ENCODE data around the gene MRPL3. TPM values are rescaled to one million over a fixed set of nuclear protein-coding genes. Genes with fewer than 3 reads are reported as not detected.

The MRPL3 gene
- polyA plus RNA-seq, 3 donors, result 20.9 to 66.3 (median 62.9) TPM

DNA sequence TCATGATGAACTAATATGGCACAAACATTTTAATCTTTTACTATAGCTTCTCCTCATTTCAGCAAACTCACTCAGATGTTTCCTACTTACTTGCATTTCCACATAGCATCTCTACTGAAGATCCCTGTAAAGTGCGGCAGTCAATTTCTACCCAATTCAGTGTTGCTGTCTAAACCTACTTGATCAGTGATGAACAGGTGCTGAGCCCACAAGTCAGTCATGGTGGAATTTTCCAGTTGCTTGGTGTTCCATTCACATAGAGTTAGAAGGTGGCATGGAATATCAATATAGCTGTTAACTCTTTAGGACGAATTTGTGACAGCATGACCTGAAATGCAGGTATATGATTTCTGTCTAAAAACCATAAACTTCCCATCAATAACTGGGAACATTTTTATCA is 22.7 kb downstream of the MRPL3 start:
- Mint-ChIP-seq H3K4me1 (no peaks in the 10 kb centered on the region), H3K27ac (no peak overlapping the region), H3K36me3 (peaks cover 30 to 40% of the 10 kb centered on the region in 2 donors), H3K27me3 (ENCODE audit: low read depth in 3 of 3) (no peaks in the 10 kb centered on the region), H3K4me3 (no peak overlapping the region), H3K9me3 (no peaks in the 10 kb centered on the region)
- Histone ChIP-seq H3K4me3 (replicated peaks in 1 of 3; ENCODE audit: low read depth in 2 of 3, low read length in 3 of 3) (no peak overlapping the region), H3K36me3 (replicated peaks in 1 of 2; ENCODE audit: control insufficient read depth in 1 of 2, insufficient read depth in 2 of 2, low read length in 2 of 2) (peaks cover 35 to 82% of the 10 kb centered on the region in 2 donors), H3K4me2 (replicated peaks; ENCODE audit: extremely low read depth, low read length, poor library complexity, severe bottlenecking) (no peak overlapping the region), H2AFZ (ENCODE audit: insufficient read depth, low read depth, low read length, poor library complexity, severe bottlenecking) (no peak overlapping the region), H4K20me1 (ENCODE audit: insufficient read depth, low read length) (no peaks in the 10 kb centered on the region), H3K79me2 (ENCODE audit: insufficient read depth, low read length) (no peaks in the 10 kb centered on the region), H3K27me3 (ENCODE audit: control insufficient read depth in 2 of 2, insufficient read depth in 2 of 2, low read length in 2 of 2) (no peaks in the 10 kb centered on the region), H3K4me1 (ENCODE audit: control insufficient read depth in 1 of 2, insufficient read depth in 2 of 2, low read length in 2 of 2) (no peaks in the 10 kb centered on the region), H3K27ac (ENCODE audit: low read depth in 1 of 2, low read length in 2 of 2) (no peak overlapping the region), H3K9ac (ENCODE audit: insufficient read depth, low read length, poor library complexity, severe bottlenecking) (no peak overlapping the region), H3K9me3 (replicated peaks in 1 of 2; ENCODE audit: control insufficient read depth in 1 of 2, insufficient read depth in 1 of 2, low read length in 2 of 2) (no peaks in the 10 kb centered on the region)
- intact Hi-C loops (cut with micrococcal nuclease), result no loop called here
- DNase-seq, result no peak
- WGBS (ENCODE audit: insufficient coverage), result 100% methylated on average over 1 of the region's 2 CpGs
- TF ChIP-seq, protein P1, sequence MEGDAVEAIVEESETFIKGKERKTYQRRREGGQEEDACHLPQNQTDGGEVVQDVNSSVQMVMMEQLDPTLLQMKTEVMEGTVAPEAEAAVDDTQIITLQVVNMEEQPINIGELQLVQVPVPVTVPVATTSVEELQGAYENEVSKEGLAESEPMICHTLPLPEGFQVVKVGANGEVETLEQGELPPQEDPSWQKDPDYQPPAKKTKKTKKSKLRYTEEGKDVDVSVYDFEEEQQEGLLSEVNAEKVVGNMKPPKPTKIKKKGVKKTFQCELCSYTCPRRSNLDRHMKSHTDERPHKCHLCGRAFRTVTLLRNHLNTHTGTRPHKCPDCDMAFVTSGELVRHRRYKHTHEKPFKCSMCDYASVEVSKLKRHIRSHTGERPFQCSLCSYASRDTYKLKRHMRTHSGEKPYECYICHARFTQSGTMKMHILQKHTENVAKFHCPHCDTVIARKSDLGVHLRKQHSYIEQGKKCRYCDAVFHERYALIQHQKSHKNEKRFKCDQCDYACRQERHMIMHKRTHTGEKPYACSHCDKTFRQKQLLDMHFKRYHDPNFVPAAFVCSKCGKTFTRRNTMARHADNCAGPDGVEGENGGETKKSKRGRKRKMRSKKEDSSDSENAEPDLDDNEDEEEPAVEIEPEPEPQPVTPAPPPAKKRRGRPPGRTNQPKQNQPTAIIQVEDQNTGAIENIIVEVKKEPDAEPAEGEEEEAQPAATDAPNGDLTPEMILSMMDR (IDR thresholded peaks at IDR 0.05), result no peak

- Mint-ChIP-seq H3K36me3 (peaks cover 29 to 41% of the 10 kb centered on the region in 2 donors), H3K27ac (no peak overlapping the region), H3K9me3 (no peaks in the 10 kb centered on the region), H3K4me3 (no peak overlapping the region), H3K4me1 (no peaks in the 10 kb centered on the region), H3K27me3 (ENCODE audit: low read depth in 3 of 3) (no peaks in the 10 kb centered on the region)
- Histone ChIP-seq H3K9ac (ENCODE audit: insufficient read depth, low read length, poor library complexity, severe bottlenecking) (no peak overlapping the region), H3K4me3 (replicated peaks in 1 of 3; ENCODE audit: low read depth in 2 of 3, low read length in 3 of 3) (no peak overlapping the region), H3K9me3 (replicated peaks in 1 of 2; ENCODE audit: control insufficient read depth in 1 of 2, insufficient read depth in 1 of 2, low read length in 2 of 2) (no peaks in the 10 kb centered on the region), H3K79me2 (ENCODE audit: insufficient read depth, low read length) (peaks cover 7% of the 10 kb centered on the region), H3K36me3 (replicated peaks in 1 of 2; ENCODE audit: control insufficient read depth in 1 of 2, insufficient read depth in 2 of 2, low read length in 2 of 2) (peaks cover 22 to 65% of the 10 kb centered on the region in 2 donors), H2AFZ (ENCODE audit: insufficient read depth, low read depth, low read length, poor library complexity, severe bottlenecking) (no peak overlapping the region), H4K20me1 (ENCODE audit: insufficient read depth, low read length) (no peaks in the 10 kb centered on the region), H3K4me2 (replicated peaks; ENCODE audit: extremely low read depth, low read length, poor library complexity, severe bottlenecking) (no peak overlapping the region), H3K27ac (ENCODE audit: low read depth in 1 of 2, low read length in 2 of 2) (no peak overlapping the region), H3K27me3 (ENCODE audit: control insufficient read depth in 2 of 2, insufficient read depth in 2 of 2, low read length in 2 of 2) (no peaks in the 10 kb centered on the region), H3K4me1 (ENCODE audit: control insufficient read depth in 1 of 2, insufficient read depth in 2 of 2, low read length in 2 of 2) (no peaks in the 10 kb centered on the region)
- WGBS (ENCODE audit: insufficient coverage), result no CpG with 5 or more reads among the region's 3 CpGs
- DNase-seq, result no peak
- intact Hi-C loops (cut with micrococcal nuclease), result no loop called here
- TF ChIP-seq, protein P1 (IDR thresholded peaks at IDR 0.05), result no peak
Measured at GRCh38 chr3:131477813-131478212, 25.0 kb downstream of the MRPL3 start.

Data from CD14-positive monocyte (primary cell).